GM12878 (cell line): ENCODE results near the gene TRABD2B.

ENCODE experiments used
- EZH2 ChIP-seq: IDR thresholded peaks from 2 replicates; pipeline ENCODE4 v1.6.1; 2012; ENCODE audit warnings: low read depth, mild to moderate bottlenecking, control low read depth, inconsistent platforms, low read length, borderline replicate concordance; ENCODE audit not compliant: control insufficient read depth
- NR2C2 ChIP-seq: IDR thresholded peaks from 2 replicates; pipeline ENCODE4 v1.6.1; 2011; ENCODE audit warnings: borderline replicate concordance, low read depth; ENCODE audit not compliant: control insufficient read depth, insufficient read length
- RAD51 ChIP-seq: fragments of 450-650 bp; IDR thresholded peaks from 2 replicates; pipeline ENCODE4 v1.6.1; 2016; ENCODE audit warnings: moderate library complexity, mild to moderate bottlenecking, inconsistent platforms
- TF ChIP-seq, protein P1 (sequence below), 3 experiments: IDR thresholded peaks in 2 of 3; conservative IDR thresholded peaks in 1 of 3; 2 replicates each; pipeline ENCODE4 v1.5.1; 2011; ENCODE audit warnings: low read depth in 3 of 3, low read length in 3 of 3, mild to moderate bottlenecking in 3 of 3, control low read depth in 2 of 3, moderate library complexity in 2 of 3, inconsistent platforms in 1 of 3, mixed read lengths in 1 of 3; ENCODE audit not compliant: control insufficient read depth in 2 of 3, insufficient read depth in 1 of 3; ENCODE audit errors: extremely low read depth in 1 of 3
- TF ChIP-seq, protein P2 (sequence below): fragments of 450-650 bp; IDR thresholded peaks from 2 replicates; pipeline ENCODE4 v1.6.1; 2017; ENCODE audit warnings: mild to moderate bottlenecking

DNA sequence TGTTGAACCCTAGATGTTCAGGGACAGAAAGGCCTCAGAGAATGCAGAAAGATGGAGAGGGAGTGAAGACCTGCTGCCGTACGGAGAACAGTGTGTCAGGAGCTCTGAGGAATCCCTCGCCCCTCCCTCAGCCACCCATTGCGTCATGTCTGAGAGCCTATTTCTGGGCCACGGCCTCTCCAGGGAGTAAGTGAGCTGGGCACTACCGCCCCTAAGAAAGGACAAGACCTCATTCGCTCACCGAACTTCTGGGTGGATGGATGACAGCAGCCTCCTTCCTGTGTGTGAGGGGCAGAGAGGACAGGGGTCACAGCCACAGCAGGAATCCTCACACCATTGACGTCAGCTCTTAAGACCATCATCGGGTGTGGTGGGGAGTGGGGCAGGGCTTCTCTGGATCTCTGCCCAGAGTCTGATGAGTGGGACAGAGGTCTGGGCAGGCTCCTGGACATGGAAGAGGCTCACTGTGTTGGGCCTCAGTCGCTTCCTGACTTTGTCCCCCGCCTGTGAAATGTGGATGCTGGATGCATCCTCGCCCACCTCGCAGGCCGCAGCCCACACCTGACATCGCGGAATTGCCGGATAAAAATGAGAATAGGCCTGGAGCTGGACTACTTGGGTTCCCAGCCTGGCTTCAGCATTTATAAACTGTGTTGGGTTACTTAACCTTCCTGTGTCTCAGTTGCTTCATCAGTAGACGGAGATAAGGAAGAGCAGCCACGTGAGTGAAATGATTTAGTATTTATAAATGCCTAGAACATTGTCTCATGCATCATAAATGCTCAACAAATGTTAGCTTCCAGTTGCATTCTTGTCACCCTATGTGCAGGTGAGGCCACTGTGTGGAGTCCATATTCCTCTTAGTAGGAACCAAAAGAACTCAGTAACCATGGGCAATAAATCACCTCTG lies 238.6 kb downstream of the TRABD2B start:
- no peak for TF ChIP-seq NR2C2
- no peak for TF ChIP-seq RAD51
- TF ChIP-seq, protein P1, sequence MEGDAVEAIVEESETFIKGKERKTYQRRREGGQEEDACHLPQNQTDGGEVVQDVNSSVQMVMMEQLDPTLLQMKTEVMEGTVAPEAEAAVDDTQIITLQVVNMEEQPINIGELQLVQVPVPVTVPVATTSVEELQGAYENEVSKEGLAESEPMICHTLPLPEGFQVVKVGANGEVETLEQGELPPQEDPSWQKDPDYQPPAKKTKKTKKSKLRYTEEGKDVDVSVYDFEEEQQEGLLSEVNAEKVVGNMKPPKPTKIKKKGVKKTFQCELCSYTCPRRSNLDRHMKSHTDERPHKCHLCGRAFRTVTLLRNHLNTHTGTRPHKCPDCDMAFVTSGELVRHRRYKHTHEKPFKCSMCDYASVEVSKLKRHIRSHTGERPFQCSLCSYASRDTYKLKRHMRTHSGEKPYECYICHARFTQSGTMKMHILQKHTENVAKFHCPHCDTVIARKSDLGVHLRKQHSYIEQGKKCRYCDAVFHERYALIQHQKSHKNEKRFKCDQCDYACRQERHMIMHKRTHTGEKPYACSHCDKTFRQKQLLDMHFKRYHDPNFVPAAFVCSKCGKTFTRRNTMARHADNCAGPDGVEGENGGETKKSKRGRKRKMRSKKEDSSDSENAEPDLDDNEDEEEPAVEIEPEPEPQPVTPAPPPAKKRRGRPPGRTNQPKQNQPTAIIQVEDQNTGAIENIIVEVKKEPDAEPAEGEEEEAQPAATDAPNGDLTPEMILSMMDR (IDR thresholded peaks at IDR 0.05 in 2 of 3, conservative IDR thresholded peaks at IDR 0.05 in 1 of 3; ENCODE audit: control insufficient read depth in 2 of 3, extremely low read depth in 1 of 3, insufficient read depth in 1 of 3, low read depth in 3 of 3, low read length in 3 of 3) = no peak
- TF ChIP-seq, protein P2, sequence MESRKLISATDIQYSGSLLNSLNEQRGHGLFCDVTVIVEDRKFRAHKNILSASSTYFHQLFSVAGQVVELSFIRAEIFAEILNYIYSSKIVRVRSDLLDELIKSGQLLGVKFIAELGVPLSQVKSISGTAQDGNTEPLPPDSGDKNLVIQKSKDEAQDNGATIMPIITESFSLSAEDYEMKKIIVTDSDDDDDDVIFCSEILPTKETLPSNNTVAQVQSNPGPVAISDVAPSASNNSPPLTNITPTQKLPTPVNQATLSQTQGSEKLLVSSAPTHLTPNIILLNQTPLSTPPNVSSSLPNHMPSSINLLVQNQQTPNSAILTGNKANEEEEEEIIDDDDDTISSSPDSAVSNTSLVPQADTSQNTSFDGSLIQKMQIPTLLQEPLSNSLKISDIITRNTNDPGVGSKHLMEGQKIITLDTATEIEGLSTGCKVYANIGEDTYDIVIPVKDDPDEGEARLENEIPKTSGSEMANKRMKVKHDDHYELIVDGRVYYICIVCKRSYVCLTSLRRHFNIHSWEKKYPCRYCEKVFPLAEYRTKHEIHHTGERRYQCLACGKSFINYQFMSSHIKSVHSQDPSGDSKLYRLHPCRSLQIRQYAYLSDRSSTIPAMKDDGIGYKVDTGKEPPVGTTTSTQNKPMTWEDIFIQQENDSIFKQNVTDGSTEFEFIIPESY = no peak
- no peak for TF ChIP-seq EZH2
